Uterus (tissue), 4 donors: ENCODE data around the gene SCAI. TPM values are rescaled to one million over a fixed set of nuclear protein-coding genes. Genes with fewer than 3 reads are reported as not detected.

Experiments
- DNase-seq, 2 donors: peaks; one replicate each; pipeline ENCODE4 v3.0.0-alpha.2; 2019 to 2020
- H3K27ac ChIP-seq, 2 donors: fragments of 200-600 bp; sonication (generic); 1 replicate in 1 of 2; 2 replicates in 1 of 2; pipeline ENCODE4 v1.5.1; 2016 to 2018
- H3K27me3 ChIP-seq, 2 donors: fragments of 200-600 bp; sonication (generic); one replicate each; pipeline ENCODE4 v1.5.1; 2018 to 2019; ENCODE audit warnings: control low read depth in 1 of 2
- H3K36me3 ChIP-seq, 2 donors: fragments of 200-600 bp; sonication (generic); one replicate each; pipeline ENCODE4 v1.5.1; 2019; ENCODE audit warnings: control low read depth in 1 of 2
- H3K4me1 ChIP-seq, 2 donors: fragments of 200-600 bp; sonication (generic); one replicate each; pipeline ENCODE4 v1.5.1; 2018 to 2019; ENCODE audit warnings: control low read depth in 1 of 2
- H3K4me3 ChIP-seq, 2 donors: fragments of 200-600 bp; sonication (generic); 1 replicate in 1 of 2; 2 replicates in 1 of 2; pipeline ENCODE4 v1.5.1; 2018 to 2019; ENCODE audit warnings: mild to moderate bottlenecking in 1 of 2
- H3K9me3 ChIP-seq, 2 donors: fragments of 200-600 bp; sonication (generic); one replicate each; pipeline ENCODE4 v1.5.1; 2019; ENCODE audit warnings: control low read depth in 1 of 2
- CTCF ChIP-seq, 4 experiments: fragments of 200-600 bp in 2 of 4; fragments of 450-650 bp in 2 of 4; sonication (generic) in 2 of 4; IDR thresholded peaks; one replicate each; pipeline ENCODE4 v1.5.1; 2016 to 2019; ENCODE audit warnings: antibody characterized with exemption in 4 of 4, mild to moderate bottlenecking in 2 of 4, moderate library complexity in 1 of 4
- POLR2A ChIP-seq, 2 donors: fragments of 450-650 bp; IDR thresholded peaks; one replicate each; pipeline ENCODE4 v1.6.1; 2016; ENCODE audit warnings: antibody characterized with exemption in 2 of 2, mild to moderate bottlenecking in 1 of 2, moderate library complexity in 1 of 2
- intact Hi-C: fragments of 100-400 bp; cut with DNase I; formaldehyde crosslinking; loops from one replicate; pipeline ENCODE4 v1.15.1; 2023; ENCODE audit warnings: low total_unique reads
- total RNA-seq, 4 donors: library from RNA; depleted of rRNA in 3 of 4; stranded (reverse); fragments of >200 nt in 3 of 4; gene quantifications; one replicate each; pipeline versions ENCODE4 v1.1.0 to v1.2.4, GENCODE V29; 2014 to 2023
- donor health status: DM: yes; HTN: yes; CAD: no.

Gene SCAI
- total RNA-seq = 10 to 100 TPM; 10.2 to 26.4 (median 14.4) TPM

- DNase-seq = peak; percentile 99
- Histone ChIP-seq H3K4me1 (no peaks in the 10 kb centered on the region), H3K27me3 (no peaks in the 10 kb centered on the region), H3K9me3 (no peaks in the 10 kb centered on the region), H3K4me3 (peak within 1 kb of the TSS; percentile 48 to 79), H3K27ac (peak within 1 kb of the TSS; percentile 66 to 80), H3K36me3 (no peaks in the 10 kb centered on the region)
- TF ChIP-seq CTCF (IDR thresholded peaks at IDR 0.05) = peak; percentile 98 to 99 (median 98)
- peak; percentile 36 to 56 for TF ChIP-seq POLR2A (IDR thresholded peaks at IDR 0.05)
- intact Hi-C loops = no loop called here
Measured at GRCh38 chr9:125143377-125144090, at the start of gene SCAI. Gene SCAI, minus strand, starts transcription at chr9:125143528. Its CDS starts 91 bp downstream, at chr9:125143437.

GRCh38 chr9:125190361-125190801 is 47.1 kb upstream of the SCAI start:
- Histone ChIP-seq H3K27me3 (no peaks in the 10 kb centered on the region), H3K4me1 (peaks cover 5 to 13% of the 10 kb centered on the region in 2 donors), H3K4me3 (peak overlapping the region; percentile 74 to 93), H3K9me3 (no peaks in the 10 kb centered on the region), H3K27ac (peak overlapping the region; percentile 91 to 92), H3K36me3 (no peaks in the 10 kb centered on the region)
- intact Hi-C loops = no loop called here
- DNase-seq = no peak
- no peak for TF ChIP-seq POLR2A (IDR thresholded peaks at IDR 0.05)
- no peak for TF ChIP-seq CTCF (IDR thresholded peaks at IDR 0.05)

GRCh38 chr9:125189361-125190289 is 46.3 kb upstream of the SCAI start, which contains the start of gene PPP6C:
Gene PPP6C, minus strand, starts transcription at chr9:125189803. Its CDS starts 85 bp downstream, at chr9:125189718.
- H3K4me1 ChIP-seq = peaks cover 9 to 13% of the 10 kb centered on the region in 2 donors

GRCh38 chr9:125189011-125189360 is 45.7 kb upstream of the SCAI start:
- Histone ChIP-seq H3K4me3 (peak overlapping the region; percentile 74 to 93), H3K4me1 (peaks cover 10 to 13% of the 10 kb centered on the region in 2 donors), H3K27ac (peak overlapping the region; percentile 91 to 92), H3K9me3 (no peaks in the 10 kb centered on the region), H3K27me3 (no peaks in the 10 kb centered on the region), H3K36me3 (no peaks in the 10 kb centered on the region)
- intact Hi-C loops = no loop called here
- TF ChIP-seq CTCF (IDR thresholded peaks at IDR 0.05) (no peak), POLR2A (IDR thresholded peaks at IDR 0.05) (no peak)
- no peak for DNase-seq

More at GRCh38 chr9:125189361-125190289, 46.3 kb upstream of the SCAI start, which contains the start of gene PPP6C:
- TF ChIP-seq POLR2A (IDR thresholded peaks at IDR 0.05) = peak; percentile 54 to 87
- peak; percentile 57 to 77 (median 72) for TF ChIP-seq CTCF (IDR thresholded peaks at IDR 0.05)
- peak; percentile 95 to 97 for DNase-seq
- intact Hi-C loops = no loop called here
- H3K36me3 ChIP-seq = no peaks in the 10 kb centered on the region
- no peaks in the 10 kb centered on the region for H3K9me3 ChIP-seq
- H3K4me3 ChIP-seq = peak within 1 kb of the TSS; percentile 74 to 93
- H3K27me3 ChIP-seq = no peaks in the 10 kb centered on the region
- H3K27ac ChIP-seq = peak within 1 kb of the TSS; percentile 91 to 92
